Ovary (tissue), 3 donors: ENCODE measurements around the gene SELENON.

Experiments used
- CTCF ChIP-seq, 3 donors: fragments of 450-650 bp in 2 of 3; fragments of 200-600 bp in 1 of 3; IDR thresholded peaks; one replicate each; pipeline versions ENCODE4 v1.5.1 to v1.8.0; 2016 to 2022; ENCODE audit warnings: antibody characterized with exemption in 3 of 3, mild to moderate bottlenecking in 1 of 3
- EP300 ChIP-seq: sonication (generic); formaldehyde crosslinking; IDR thresholded peaks from one replicate; pipeline ENCODE4 v1.6.1; 2017; ENCODE audit warnings: antibody characterized with exemption
- POLR2A ChIP-seq: fragments of 450-650 bp; IDR thresholded peaks from one replicate; pipeline ENCODE4 v1.6.1; 2017; ENCODE audit warnings: antibody characterized with exemption, mild to moderate bottlenecking, moderate library complexity
- donor health status: DM: no; HTN: no; CAD: no.

- TF ChIP-seq CTCF (IDR thresholded peaks at IDR 0.05) (no peak), POLR2A (no peak), EP300 (no peak)
These were observed 30.2 kb upstream of the SELENON start for GRCh38 chr1:25769625-25770383.
